MM.1S (cell line): ENCODE measurements around the gene DUSP15.
A peak's percentile ranks its signal among the peaks of the same experiment; 100 is the strongest.

ENCODE experiments used
- DNase-seq: peaks from one replicate; pipeline ENCODE4 v3.0.0-alpha.2; 2015
- H2AFZ ChIP-seq: fragments of 300-600 bp; sonication (generic); 2 replicates; pipeline ENCODE4 v1.6.0; 2016; ENCODE audit warnings: antibody characterized with exemption, low read length
- H3F3A ChIP-seq: fragments of 300-600 bp; sonication (generic); 2 replicates; pipeline ENCODE4 v1.6.1; 2016; ENCODE audit warnings: mild to moderate bottlenecking, antibody characterized with exemption, low read length, moderate library complexity, mixed read lengths; ENCODE audit not compliant: insufficient read depth
- H3K27ac ChIP-seq: fragments of 300-600 bp; sonication (generic); 2 replicates; pipeline ENCODE4 v1.5.1; 2016; ENCODE audit warnings: mild to moderate bottlenecking, low read length
- H3K27me3 ChIP-seq: fragments of 300-600 bp; sonication (generic); replicated peaks from 2 replicates; pipeline ENCODE4 v1.6.0; 2016; ENCODE audit warnings: low read length; ENCODE audit not compliant: insufficient read depth
- H3K36me3 ChIP-seq: fragments of 300-600 bp; sonication (generic); replicated peaks from 2 replicates; pipeline ENCODE4 v1.6.1; 2016; ENCODE audit warnings: mild to moderate bottlenecking, low read length, mixed read lengths; ENCODE audit not compliant: insufficient read depth
- H3K4me1 ChIP-seq: fragments of 300-600 bp; sonication (generic); 2 replicates; pipeline ENCODE4 v1.6.1; 2016; ENCODE audit warnings: low read length, mixed read lengths
- H3K4me2 ChIP-seq: fragments of 300-600 bp; sonication (generic); 2 replicates; pipeline ENCODE4 v1.6.0; 2016; ENCODE audit warnings: low read depth, low read length
- H3K4me3 ChIP-seq: fragments of 300-600 bp; sonication (generic); 2 replicates; pipeline ENCODE4 v1.5.1; 2016; ENCODE audit warnings: low read length, mixed read lengths
- H3K79me2 ChIP-seq: fragments of 300-600 bp; sonication (generic); 2 replicates; pipeline ENCODE4 v1.6.1; 2016; ENCODE audit warnings: mixed run types, low read length, mixed read lengths
- H3K9ac ChIP-seq: fragments of 300-600 bp; sonication (generic); 2 replicates; pipeline ENCODE4 v1.6.1; 2016; ENCODE audit warnings: low read length, mixed read lengths
- H3K9me2 ChIP-seq: fragments of 300-600 bp; sonication (generic); replicated peaks from 2 replicates; pipeline ENCODE4 v1.6.1; 2016; ENCODE audit warnings: mild to moderate bottlenecking, low read length, mixed read lengths; ENCODE audit not compliant: insufficient read depth
- H3K9me3 ChIP-seq: fragments of 300-600 bp; sonication (generic); replicated peaks from 2 replicates; pipeline ENCODE4 v1.6.1; 2016; ENCODE audit warnings: mild to moderate bottlenecking, low read length, mixed read lengths; ENCODE audit not compliant: insufficient read depth
- H4K20me1 ChIP-seq: fragments of 300-600 bp; sonication (generic); 2 replicates; pipeline ENCODE4 v1.6.1; 2016; ENCODE audit warnings: mild to moderate bottlenecking, low read length, moderate library complexity, mixed read lengths; ENCODE audit not compliant: insufficient read depth
- CTCF ChIP-seq: fragments of 300-600 bp; sonication (generic); IDR thresholded peaks from 2 replicates; pipeline ENCODE4 v1.5.1; 2016; ENCODE audit warnings: antibody characterized with exemption, low read length, mixed read lengths
- EZH2 ChIP-seq: fragments of 300-600 bp; sonication (generic); optimal IDR thresholded peaks from 2 replicates; pipeline ENCODE3; 2017; ENCODE audit warnings: low read depth, mild to moderate bottlenecking, antibody characterized with exemption, low read length, mixed read lengths
- EZH2phosphoT487 ChIP-seq: fragments of 300-600 bp; sonication (generic); IDR thresholded peaks from 2 replicates; pipeline ENCODE4 v1.6.1; 2018; ENCODE audit warnings: antibody characterized with exemption, low read length

Gene DUSP15

GRCh38 chr20:31833931-31834521 lies 36.3 kb downstream of the DUSP15 start:
- no peaks in the 10 kb centered on the region for H3K9me2 ChIP-seq
- DNase-seq = no peak
- H3K4me1 ChIP-seq = peaks cover 26% of the 10 kb centered on the region
- no peaks in the 10 kb centered on the region for H3K9me3 ChIP-seq
- no peaks in the 10 kb centered on the region for H3K79me2 ChIP-seq
- no peaks in the 10 kb centered on the region for H3F3A ChIP-seq
- H3K9ac ChIP-seq = no peak overlapping the region
- H3K27me3 ChIP-seq = peaks cover 16% of the 10 kb centered on the region
- no peaks in the 10 kb centered on the region for H3K36me3 ChIP-seq
- TF ChIP-seq EZH2phosphoT487 (no peak), CTCF (no peak), EZH2 (no peak)
- no peak overlapping the region for H3K27ac ChIP-seq
- no peak overlapping the region for H2AFZ ChIP-seq
- no peaks in the 10 kb centered on the region for H4K20me1 ChIP-seq
- no peak overlapping the region for H3K4me3 ChIP-seq
- H3K4me2 ChIP-seq = no peak overlapping the region

GRCh38 chr20:31833130-31833930 lies 37.0 kb downstream of the DUSP15 start:
- H3F3A ChIP-seq = no peaks in the 10 kb centered on the region
- H4K20me1 ChIP-seq = no peaks in the 10 kb centered on the region
- H3K9me3 ChIP-seq = no peaks in the 10 kb centered on the region
- H3K79me2 ChIP-seq = no peaks in the 10 kb centered on the region
- no peak overlapping the region for H2AFZ ChIP-seq
- H3K36me3 ChIP-seq = no peaks in the 10 kb centered on the region
- H3K9me2 ChIP-seq = no peaks in the 10 kb centered on the region
- H3K4me3 ChIP-seq = no peak overlapping the region
- peak; percentile 47 for DNase-seq
- H3K4me1 ChIP-seq = peaks cover 26% of the 10 kb centered on the region
- TF ChIP-seq CTCF = peak; percentile 91
- no peak for TF ChIP-seq EZH2
- H3K27me3 ChIP-seq = peaks cover 10% of the 10 kb centered on the region
- H3K4me2 ChIP-seq = no peak overlapping the region
- H3K27ac ChIP-seq = no peak overlapping the region
- no peak overlapping the region for H3K9ac ChIP-seq

- no peak overlapping the region for H3K27ac ChIP-seq
- TF ChIP-seq EZH2phosphoT487 = no peak
- no peak for TF ChIP-seq EZH2
- TF ChIP-seq CTCF = no peak
These were observed 38.5 kb downstream of the DUSP15 start for GRCh38 chr20:31831771-31832306.

More at GRCh38 chr20:31831771-31832306, 38.5 kb downstream of the DUSP15 start:
- Histone ChIP-seq H3K36me3 (no peaks in the 10 kb centered on the region), H2AFZ (no peak overlapping the region), H3K27me3 (no peaks in the 10 kb centered on the region; the same call in 1 of the 2 replicates), H3K79me2 (no peaks in the 10 kb centered on the region), H3K4me1 (peaks cover 20% of the 10 kb centered on the region), H3K9me2 (no peaks in the 10 kb centered on the region), H3K4me2 (no peak overlapping the region), H3K9ac (no peak overlapping the region), H3K4me3 (no peak overlapping the region), H3F3A (no peaks in the 10 kb centered on the region), H4K20me1 (no peaks in the 10 kb centered on the region), H3K9me3 (no peaks in the 10 kb centered on the region)
- DNase-seq = no peak
